HG02973 (cell line): ENCODE measurements around the gene SV2C.

ENCODE experiments used
- ATAC-seq: cut with Tn5 transposase; IDR thresholded peaks from one replicate; pipeline ENCODE4 v1.9.1; 2021; ENCODE audit warnings: moderate library complexity; ENCODE audit not compliant: unreplicated experiment

The SV2C gene

DNA sequence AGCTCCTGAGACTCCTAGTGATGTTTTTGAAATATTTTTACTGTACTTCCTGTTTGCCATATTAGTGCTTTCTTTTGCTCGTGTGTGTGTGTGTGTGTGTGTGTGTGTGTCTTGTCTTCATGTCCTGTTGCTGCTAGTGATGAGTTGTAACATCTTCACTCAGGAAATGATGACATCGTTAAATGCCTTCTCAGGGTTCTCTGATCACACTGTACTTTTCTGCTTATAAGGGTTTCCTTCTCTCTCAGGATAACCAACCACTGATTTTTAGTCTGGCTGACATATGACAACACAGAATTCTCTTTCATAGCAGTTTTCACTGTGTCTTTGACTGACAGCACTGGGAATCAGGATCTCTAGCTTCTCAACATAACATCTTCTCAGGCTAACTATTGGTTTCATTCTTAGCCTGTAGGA, 16.1 kb downstream of the SV2C start:
- no peak for ATAC-seq

- ATAC-seq, result no peak
Measured at GRCh38 chr5:76099756-76100155, 16.6 kb downstream of the SV2C start.

DNA sequence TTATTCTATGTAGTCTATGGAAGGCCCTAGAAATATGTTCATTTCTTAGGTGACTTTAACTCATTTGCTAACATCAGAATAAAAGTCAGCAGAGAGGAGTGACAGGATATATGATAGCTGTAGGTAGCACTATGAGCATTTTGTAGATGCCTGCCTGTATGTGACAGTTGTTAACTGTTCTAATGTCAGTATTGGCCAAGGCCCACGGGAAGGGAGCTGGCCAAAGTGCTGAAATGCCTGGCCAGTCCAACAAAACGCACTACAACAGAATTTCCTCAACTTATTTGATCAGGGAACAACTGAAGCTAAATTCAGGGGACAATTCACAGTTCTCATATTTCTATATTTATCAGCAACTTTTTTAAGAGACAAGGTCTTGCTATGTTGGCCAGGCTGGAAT, 20.8 kb downstream of the SV2C start:
- ATAC-seq, result no peak

GRCh38 chr5:76106149-76106548, 23.0 kb downstream of the SV2C start:
- ATAC-seq, result no peak

DNA sequence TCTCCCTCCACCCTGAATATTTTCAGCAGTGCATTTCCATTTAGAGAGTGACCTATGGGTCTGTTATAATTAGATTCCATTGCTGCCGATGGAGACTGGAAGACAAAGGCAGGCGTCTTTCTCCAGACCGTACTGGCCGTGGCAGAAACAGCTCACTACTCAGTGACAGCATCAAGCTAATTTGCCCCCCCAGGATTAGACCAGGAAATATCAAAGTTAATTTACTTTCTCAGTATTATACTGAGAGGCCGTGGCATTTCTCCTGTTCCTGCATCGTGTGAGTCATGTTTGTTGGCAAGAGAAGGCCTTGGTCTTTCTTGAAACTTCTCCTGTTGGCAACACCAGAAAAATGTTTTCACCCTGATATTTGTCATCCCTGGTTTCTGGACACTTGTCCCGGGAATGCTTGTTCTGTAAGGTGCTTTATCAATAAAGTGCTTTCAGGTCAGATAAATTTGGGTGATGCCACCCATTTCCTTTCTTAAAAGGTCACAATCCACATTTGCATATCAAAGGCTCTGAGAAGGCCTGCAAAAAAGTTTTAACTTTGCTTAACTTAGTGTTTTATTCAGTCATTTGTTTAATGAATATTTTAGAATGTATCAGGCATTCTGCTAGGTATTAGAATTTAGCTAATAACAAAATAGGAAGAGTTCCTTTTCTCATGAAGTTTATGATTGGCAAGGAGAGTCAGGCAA, 28.4 kb downstream of the SV2C start:
- ATAC-seq, result no peak

GRCh38 chr5:76113103-76113502, 29.9 kb downstream of the SV2C start:
- no peak for ATAC-seq

- no peak for ATAC-seq
Measured at GRCh38 chr5:76114179-76114851, 31.1 kb downstream of the SV2C start.

DNA sequence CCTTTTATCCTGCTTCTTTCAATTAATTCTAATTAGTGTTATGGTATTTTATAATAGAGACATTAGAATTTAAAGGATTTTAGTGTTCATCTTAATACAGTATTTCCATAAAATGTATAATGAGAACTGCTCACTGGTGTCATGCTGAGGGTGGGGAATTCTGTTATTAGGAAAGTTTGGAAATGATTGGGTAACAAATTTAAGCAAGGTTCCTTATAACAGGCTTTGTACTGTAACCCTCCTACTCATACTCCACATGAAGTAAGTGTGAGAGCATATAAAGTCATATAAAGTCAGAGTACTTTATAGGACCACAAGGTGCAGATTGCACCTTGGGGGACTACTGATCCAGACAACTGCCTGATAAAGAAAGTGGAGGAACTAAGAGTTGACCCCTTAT, 42.2 kb downstream of the SV2C start:
- ATAC-seq, result no peak

- ATAC-seq, result no peak
Measured at GRCh38 chr5:76125888-76126287, 42.7 kb downstream of the SV2C start.

DNA sequence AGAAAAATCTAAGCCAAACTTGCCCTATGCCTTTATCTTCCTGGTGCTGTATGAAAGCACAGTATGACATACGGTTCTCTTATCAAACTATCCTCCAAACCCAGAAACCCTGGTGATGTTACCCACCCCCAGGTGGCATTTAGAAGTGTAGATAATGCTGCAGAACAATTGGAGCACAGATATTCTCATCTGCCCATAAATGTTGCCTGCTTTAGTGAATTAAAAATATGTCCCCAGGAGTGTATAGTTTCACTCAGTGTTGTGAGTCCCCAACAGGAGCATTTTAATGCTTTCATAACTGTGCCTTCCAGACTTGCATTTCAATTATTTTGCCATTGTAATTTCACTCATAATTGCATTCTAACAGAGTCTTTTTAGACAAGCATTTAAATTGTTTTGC, 50.8 kb downstream of the SV2C start:
- ATAC-seq, result no peak

DNA sequence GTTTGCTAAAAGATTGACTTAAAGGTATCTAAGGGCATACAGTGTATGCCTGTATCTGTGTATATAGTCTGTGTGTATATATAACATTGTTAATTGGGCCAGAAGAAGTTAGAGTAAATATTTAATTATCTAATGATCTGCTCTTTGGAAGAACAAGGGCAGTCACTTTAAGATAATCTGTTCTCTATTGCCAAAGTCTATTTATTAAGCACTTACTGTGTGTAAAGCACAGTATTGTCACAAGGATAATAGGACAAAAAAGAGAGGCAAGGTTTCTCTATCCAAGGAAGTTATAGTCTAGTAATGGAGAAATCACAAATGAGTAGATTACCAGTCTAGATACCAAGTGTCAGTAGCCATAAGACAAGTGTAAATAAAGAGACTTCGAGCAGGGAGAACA, 51.5 kb downstream of the SV2C start:
- ATAC-seq, result no peak

- no peak for ATAC-seq
Measured at GRCh38 chr5:76137887-76138542, 54.8 kb downstream of the SV2C start.

GRCh38 chr5:76143884-76144283, 60.7 kb downstream of the SV2C start:
- no peak for ATAC-seq

DNA sequence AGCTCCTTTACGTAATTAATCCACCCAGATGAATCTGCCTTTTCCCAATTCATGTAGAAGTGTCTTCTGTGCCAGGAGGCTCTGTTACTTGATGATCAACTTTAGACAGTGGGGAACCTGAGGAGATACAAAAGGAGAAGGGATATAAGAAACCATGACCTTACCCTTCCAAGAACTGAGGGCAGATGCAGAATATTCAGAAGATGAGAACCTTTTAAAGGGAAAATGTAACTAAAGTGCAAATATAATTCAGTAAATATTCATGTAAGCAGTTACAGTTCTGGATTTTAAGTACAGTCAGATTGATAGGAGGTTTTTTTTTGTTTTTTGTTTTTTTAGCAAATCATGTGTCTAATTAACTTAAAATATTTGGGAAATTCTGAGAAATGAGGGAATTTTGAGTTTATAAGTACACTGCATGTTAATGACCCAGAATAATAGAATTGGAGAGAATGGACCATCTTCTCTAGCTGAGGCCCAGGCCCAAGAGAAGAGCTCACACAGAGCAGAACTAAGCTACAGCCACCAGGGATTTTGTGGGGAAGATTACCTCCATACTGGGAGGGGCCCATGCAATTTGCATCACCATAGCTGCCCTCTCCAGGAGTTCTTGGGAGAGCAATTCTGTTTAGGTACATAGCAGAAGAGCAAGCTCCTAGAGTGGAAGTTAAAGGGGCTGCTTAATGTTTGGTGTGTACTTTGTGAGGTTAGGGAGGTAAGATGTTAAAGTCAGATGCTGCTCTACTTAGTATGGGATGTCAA, 61.5 kb downstream of the SV2C start:
- no peak for ATAC-seq

GRCh38 chr5:76145945-76146344, 62.8 kb downstream of the SV2C start:
- no peak for ATAC-seq

DNA sequence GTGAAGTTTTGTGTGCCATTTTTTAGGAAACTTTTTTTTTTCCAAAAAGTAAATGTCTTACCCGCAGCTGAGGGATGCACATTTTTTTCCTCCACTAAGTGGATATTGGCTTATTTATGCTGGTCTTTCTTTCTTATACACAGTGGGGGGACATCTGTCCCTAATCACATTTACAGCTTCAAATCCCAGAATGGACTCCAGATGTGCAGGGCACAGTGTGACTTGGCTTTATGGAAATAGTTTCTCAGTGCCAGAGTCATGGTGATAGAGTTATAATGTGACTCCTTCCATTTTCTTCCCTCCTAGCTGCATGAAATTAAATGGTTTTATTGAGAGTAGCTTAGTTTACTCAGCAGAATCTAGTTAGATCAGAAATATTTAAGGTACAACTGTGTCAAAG, 66.5 kb downstream of the SV2C start:
- ATAC-seq, result no peak

DNA sequence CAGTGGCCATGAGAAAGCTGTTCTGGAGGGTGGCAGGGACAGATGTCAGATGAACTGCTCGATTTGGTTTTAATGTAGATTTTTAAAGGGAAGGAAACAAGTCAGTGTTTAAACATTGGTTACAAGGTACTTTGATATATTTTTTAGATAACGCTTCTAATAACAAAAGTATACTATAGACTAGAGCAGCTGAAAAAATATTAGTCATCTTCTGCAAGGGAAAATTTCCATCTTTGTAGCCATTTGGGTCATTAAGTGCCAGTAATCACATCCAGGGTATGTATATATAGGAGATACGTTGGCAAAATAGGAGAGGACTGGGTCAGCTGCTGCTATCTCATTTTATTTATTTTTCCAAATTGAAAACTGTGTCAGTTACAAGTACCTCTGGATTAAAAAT, 69.0 kb downstream of the SV2C start:
- ATAC-seq, result no peak

DNA sequence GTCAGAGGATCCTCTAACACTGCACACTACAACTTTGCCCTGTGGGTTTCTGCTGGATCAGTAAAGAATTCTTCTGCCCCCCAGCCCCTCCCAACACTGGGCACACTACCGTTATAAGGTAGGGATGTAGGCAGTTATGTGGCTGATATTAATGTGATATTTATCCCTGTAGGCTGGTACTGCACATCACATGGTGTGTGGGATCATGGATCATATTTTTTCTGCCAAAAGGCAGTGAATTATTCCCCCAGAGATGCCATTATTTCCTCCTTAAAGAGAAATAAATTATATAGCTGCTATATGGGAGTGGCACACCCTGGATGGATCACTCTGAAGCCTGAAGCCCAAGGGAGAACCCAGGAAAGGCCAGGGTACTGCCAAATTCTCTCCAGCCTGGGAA, 69.5 kb downstream of the SV2C start:
- ATAC-seq, result no peak

DNA sequence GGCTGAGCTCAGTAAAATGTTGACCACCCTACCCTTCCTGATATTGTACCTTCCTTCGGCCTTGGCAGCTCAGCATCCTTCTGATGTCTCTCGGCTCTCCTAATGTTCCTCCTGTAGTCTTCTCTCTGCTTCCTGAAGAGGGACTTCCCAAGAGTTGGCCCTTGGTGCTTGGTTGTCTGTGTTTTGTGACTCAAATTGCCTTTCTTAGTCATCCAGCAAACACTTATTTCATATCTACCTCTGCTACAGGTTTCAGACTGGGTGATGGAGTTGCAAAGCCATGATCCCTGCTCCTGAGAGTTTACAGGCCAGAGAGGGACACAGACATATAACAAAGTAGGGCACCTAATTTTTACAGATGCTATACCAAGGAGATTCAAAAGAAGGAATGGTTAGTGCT, 70.1 kb downstream of the SV2C start:
- no peak for ATAC-seq

DNA sequence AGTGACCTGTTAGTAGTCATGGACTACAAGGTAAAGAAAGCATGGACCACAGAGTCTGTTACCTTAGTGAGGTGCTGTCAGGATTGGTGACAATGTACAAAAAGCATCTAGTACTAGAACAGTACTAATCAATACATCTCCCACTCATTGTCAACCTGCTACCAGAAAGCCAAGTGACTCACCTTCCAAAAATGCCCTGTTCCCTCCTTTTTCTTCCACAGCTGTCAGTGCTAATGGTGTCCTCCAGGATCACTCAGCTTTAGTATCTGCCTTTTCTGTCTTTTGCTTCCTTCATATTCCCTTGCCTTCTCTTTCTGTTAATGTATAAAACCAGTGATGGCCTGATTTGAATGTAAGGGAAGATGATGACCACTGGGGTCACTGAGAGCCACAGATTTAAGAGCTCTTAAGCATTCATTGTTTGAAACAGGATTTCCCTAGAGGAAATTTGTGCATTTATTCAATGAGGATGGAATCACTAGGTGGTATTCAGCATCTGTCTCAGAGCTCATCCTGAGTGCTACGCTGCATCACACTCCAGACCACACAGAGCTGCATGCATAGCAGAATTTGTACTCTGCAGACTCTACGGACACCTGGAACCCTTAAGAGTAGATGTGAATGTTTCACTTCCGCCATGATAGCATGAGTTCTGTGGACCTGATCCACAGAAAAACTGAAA, 71.0 kb downstream of the SV2C start:
- ATAC-seq, result no peak

DNA sequence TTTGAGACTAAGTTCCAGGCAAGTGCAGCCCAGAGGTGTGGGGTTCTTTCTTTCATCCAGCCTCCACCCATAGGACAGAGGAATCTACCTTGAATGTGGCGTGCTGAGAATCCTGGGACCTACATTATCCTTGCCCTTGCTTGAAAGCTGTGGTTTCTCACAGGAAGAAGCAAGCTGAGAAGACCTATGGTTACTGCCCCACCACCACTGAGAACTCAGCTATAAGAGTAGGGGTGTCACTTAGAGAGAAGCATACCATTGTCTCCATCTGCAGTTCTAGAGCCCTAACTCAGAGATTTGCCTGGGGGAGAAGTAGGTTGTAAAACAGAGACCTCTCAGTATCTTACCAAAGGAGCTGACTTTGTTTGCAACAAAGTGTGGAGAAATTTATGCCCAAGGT, 72.4 kb downstream of the SV2C start:
- no peak for ATAC-seq
